Measurements from ENCODE around the gene COL5A1.
"Not testable (repeated sequence)": the region's sequence is repeated elsewhere in the genome, so short reads cannot be mapped to it uniquely, and the experiment has no call there.

COL5A1 gene

DNA sequence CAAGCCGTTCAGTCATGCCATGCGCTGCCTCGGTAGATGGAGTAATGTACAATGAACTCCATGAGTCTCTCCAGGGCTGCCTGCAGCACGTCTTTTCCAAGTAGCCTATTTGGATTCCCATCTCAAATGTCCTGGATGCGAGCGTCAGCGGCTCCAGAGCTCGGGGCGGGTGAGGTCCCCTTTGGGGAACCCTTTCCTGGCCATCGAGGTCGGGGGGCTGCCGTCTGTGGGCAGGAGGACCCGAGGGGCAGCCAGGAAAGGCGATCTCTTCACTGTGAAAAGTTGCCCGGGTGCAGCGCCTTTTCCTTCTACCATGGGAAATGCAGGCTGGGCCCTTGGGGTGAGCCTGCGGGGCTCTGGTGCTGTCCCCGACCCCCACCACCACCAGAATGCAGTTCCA lies 202.1 kb downstream of the COL5A1 start:
- DNase-seq, result no peak

DNA sequence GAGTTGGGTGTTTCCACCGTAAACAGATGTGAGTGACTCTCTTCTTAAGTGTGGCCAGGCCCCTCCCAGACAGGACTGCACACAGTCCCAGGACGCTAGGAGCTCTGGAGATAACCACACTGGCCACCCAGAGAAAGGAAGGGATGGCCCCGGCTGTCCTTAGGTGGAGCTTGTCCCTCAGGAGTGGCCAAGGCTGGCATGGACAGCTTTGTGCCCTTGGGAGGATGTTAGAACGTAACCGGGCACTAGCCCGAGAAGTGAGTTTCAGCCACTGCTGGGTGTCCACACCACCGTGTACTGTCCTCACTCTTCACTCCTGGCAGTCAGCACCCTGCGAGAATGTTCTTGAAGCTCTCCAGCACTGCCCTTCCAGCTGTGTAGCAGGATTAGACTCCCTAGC lies 203.2 kb downstream of the COL5A1 start:
- no peak for DNase-seq

DNA sequence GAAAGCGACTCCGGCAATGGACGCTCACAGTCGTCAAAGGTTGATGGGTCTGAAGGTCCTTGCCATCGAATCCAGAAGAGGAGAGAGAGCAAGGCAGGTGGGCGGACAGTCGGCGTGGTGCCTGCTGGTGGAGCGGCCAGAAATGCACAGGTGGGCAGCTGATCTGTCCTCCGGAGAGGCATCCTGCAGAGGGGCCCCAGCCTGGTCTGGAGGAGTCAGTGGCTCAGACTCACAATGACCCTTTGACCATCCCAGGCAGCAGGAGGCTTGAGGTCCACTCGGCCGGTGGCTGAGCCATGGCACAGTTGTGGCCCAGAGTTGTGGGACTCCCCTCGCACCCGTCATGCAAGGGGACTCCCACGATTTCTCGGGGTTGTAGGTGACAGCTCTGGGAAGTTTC lies 204.6 kb downstream of the COL5A1 start:
- DNase-seq, result no peak

DNA sequence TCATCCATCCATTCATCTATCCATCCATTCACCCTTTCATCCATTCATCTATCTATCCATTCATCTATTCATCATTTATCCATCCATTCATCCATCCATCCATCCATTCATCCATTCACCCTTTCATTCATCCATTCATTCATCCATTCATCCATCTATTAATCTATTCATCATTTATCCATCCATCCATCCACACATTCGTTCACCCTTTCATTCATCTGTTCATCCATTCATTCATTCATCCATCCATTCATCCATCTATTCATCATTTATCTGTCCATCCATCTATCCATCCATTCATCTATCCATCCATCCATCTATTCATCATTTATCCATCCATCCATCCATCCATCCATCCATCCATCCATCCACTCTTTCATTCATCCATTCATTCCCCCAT lies 205.1 kb downstream of the COL5A1 start:
- DNase-seq, result no peak

DNA sequence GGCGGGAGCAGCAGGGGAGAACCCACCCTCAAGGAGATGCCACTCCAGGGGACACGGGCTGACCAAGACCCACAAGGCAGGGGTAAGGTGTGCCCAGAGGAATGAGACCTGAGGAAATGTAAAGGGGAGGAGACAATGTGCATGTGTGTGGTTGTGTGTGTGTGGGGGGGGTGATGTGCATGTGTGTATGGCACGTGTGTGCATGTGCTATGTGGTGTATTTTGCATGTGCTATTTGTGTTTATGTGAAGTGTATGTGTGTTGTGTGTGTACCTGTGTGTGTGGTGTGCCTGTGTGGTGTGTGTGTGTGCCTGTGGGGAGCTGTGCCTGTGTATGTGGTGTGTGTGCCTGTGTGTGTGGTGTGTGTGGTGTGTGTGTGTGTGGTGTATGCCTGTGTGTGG lies 205.5 kb downstream of the COL5A1 start:
- DNase-seq, result no peak

DNA sequence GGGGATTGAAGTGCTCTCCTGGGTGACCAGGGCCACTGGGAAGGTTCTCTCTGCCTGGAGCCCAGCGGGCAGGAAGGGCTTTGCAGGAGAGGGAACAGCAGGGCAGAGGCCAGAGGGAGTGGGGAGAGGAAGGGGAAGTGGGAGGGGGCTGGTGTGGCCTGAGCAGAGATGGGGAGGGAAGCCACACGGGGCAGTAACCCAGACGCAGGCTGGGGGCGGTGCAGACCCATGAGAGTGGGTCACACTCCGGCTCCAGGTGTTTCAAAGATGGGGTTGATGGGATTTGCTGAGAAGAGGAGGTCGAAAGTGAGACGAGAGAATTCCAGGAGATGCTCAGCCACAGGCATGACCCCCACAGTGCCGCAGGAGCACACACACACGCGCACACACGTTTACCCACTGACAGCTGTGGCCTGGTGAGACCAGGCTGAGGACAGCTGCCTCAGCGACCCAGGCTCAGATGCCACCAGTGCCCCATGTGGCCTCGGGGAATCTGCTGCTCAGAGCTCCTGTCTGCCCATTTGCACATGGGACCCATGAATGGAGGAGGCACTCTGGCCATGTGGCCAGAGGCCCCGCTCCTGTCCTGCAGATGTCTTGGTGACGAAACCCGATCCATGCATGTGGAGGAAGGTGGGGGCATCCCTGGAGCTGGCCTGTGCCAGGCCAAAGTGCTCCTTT lies 206.3 kb downstream of the COL5A1 start:
- no peak for DNase-seq

DNA sequence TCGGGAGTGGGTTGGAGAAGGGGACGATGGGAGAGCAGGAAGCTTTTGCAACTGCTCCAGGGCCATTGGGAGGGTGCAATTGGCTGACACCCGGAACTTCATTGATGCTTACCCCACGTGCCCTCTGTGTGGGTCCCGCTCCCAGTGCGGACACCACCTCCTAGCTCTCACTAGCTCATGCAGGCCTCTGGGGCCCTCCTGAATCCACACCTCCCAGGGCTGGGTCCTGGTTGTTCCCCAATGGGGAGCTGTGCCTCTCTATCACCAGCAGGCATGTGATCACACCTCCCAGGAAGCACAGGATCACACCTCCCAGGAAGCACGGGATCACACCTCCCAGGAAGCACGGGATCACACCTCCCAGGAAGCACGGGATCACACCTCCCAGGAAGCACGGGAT lies 206.9 kb downstream of the COL5A1 start:
- no peak for DNase-seq

DNA sequence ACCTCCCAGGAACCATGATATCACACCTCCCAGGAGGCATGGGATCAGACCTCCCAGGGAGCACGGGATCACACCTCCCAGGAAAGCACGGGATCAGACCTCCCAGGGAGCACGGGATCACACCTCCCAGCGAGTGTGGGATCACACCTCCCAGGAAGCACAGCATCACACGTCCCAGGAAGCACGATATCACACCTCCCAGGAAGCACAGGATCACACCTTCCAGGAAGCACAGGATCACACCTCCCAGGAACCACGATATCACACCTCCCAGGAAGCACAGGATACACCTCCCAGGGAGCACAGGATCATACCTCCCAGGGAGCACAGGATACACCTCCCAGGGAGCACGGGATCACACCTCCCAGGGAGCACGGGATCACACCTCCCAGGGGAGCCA lies 209.0 kb downstream of the COL5A1 start:
- DNase-seq, result no peak

DNA sequence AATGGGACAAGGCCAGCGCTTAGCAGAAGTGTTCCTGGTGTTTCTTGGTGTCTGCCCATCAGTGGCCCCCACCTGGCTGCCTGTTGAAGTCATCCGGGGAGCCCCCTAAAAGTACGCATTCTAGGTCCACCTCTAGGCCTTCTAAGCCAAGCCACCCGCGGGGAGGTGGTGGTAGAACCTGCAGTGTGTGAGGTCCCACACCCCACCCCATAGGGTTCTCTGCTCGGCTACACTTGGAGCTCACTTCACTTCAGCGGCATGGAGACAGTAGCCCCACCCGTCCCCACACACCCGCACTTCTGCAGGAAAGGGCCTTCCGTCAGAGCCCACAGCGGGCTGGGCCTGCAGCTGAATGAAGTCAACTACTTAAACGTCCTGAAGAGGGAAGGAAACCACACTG lies 209.4 kb downstream of the COL5A1 start:
- DNase-seq, result no peak

DNA sequence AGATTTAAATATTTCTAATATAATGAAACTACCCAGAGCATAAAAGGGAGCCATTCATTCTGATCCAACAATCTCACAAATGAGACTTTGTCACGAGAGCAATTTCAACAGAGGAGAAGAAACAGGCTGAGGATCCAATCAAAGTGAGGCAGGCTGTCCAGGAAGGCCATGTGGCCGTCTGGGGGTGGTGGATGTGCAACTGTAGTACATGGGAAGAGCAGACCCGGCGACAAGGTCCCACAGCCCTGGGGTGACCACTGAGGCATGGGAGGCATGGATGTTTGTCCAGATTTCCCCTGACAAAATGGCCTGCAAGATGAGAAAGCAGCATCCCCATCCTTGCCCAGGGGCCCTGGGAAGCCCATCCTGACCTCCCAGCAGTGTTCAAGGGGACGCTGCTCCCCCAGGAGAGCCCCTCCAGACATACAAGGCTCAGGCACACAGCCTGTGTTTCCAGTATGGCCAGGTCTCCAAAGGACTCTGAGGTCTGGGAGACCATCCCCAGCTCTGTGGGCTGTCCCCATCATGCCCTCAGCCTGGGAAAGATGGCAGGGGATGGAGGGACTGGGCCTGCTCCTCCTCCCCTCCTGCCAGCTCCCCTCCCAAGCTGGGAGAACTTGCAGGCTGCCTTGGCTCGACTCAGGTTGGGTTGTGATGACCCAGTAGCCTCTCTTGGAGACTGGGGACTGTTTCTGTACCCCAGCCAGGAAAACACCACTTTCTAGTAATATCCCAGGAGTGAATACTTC lies 211.5 kb downstream of the COL5A1 start:
- no peak for DNase-seq

DNA sequence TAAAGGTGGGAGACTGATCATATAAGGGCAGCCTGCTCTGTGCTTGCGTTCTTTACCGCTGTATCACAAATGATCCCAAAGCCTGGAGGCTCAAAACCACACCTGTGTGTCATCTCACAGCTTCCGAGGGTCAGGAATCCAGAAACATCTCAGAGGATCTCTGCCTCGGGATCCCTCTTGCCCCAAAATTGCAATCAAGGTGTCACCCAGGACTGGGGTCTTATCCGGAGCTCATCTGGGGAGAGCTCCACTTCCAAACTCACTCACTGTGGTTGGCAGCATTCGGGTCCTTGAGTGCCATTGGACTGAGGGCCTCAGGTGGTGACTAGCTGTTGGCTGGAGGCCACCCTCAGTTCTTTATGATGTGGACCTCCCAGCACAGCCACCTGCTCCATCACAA lies 212.3 kb downstream of the COL5A1 start:
- DNase-seq, result no peak

DNA sequence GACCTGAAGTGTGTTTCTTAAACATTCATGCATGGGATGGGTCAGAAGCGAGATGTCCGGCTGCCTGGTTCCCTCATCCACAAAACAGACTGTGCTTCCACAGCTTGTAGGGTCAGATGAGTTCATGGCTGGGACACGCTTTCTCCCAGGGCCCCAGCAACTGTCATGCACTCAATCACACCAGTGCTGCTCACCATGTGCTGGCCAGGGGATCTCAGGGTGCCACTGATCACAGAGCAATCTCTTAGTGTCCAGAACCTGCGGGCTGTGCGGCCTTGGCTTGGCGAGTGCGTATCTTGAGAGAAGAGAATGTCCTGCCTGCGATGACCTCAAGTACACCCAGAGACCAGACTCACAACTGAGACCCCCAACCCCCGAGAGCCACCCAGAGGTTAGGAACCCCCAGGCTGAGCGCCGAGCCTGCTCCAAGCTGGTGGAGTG lies 213.0 kb downstream of the COL5A1 start:
- DNase-seq, result no peak

DNA sequence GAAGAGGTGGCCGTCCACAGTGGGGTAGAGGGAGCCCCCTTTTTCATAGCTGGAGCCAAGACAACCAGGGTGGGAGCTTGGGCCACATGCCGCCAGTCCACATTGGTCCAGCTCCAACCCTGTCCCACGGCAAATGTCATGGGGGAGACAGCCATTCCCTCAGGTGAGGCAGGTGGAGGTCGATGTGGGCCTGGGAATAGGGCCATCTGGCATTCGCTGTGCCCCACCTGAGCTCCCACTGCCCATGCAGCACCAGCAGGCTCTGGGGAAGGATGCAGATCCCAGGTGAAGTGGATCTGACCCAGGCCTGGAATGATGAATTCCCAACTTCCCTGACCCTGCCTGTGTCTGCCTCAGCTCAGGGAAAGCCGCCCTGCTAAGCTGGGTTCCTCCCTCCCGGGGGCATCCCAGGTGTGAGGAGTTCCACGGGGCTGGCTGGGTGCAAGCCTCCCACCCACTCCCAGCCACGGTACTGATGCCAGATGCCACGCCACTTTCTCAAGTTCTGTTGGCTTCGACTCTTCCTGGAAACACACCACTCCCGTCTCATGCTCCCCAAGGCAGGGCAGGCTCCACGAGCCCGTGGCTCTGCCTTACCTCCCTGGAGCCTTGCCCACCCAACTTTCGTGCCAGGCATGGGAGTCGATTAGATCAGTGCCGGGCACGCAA lies 213.8 kb downstream of the COL5A1 start:
- no peak for DNase-seq

DNA sequence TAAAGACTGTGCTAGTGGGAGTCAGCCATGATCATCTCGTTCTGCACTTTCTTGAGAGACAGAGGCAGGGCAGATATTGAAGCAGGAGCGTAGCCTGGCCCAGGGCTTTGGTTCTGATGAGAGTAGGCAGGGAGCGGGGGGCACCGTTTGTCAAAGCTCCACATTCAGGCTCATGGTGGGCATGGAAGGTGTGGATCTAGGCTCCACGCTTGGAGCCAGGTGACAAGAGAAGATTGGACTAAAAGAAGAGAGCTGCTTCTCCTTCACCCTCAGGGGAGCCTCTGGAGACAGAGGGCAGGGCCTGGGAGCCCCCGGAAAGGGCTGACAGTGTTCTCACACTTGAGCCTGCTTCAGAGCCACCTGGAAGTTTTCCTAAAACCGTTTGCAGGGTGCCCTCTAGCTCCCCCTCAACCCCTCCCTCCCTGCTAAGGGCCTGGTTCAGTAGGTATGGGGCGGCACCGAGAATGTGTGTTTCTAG lies 214.3 kb downstream of the COL5A1 start:
- DNase-seq, result no peak

DNA sequence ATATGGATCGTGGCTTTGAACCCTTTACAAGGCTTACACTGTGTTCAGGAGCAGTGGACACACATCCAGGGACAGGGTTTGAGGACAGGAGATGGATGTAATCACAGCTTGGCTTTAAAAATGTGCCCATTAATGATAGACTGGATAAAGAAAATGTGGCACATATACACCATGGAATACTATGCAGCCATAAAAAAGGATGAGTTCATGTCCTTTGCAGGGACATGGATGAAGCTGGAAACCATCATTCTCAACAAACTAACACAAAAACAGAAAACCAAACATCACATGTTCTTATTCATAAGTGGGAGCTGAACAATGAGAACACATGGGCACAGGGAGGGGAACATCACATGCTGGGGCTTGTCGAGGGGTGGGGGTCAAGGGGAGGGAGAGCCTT lies 215.8 kb downstream of the COL5A1 start:
- DNase-seq, result not testable (repeated sequence)

DNA sequence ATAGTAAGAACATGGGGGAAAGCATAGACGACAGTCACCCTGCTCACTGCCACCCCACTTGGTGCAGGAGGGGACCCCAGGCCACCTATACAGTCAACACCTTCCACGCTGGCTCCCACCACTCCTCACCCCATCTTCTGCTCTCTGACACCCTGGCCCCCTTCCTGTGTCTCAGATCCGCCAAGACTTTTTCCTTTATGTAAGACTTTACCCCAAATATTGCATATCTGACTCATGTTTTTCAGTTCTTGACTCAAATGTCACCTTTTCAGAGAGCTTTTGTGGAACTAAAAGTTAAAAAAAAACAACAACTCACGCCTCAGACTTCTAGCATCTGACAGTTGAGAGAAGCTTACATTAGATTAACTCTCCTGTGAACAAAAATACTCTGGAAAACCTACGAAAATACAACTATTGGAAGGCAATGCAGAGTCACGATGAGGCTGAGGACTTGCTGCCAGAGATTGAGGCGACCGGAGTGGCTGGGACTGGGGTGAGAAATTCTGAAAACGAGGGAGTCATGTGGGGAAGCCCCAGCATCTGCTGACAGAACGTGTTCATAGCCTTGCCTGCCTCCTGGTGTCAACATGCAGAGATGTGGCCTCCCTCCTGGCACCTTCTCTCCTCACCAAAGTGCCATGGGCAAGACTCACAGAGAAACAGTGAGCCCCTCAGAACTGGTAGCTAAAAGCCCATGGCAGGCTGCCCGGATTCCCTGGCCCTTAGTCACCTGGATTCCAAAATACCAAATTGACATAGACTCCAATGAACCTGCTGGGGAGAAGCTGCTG lies 216.6 kb downstream of the COL5A1 start:
- DNase-seq, result no peak

DNA sequence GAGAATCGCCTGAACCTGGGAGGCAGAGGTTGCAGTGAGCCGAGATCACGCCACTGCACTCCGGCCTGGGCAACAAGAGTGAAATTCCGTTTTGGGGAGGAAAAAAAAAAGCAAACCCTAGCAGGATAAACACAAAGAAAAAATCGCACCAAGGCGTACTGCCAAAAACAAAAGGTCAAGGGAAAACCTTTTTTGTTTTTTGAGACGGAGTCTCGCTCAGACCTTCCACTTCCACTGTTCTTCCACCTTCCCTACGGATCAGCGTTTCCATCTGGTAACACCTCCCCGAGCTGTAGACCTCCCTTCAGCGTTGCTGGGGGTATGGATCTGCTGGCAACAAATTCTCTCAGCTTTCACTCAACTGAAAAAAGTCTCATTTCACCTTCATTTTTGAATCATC lies 218.9 kb downstream of the COL5A1 start:
- DNase-seq, result no peak

DNA sequence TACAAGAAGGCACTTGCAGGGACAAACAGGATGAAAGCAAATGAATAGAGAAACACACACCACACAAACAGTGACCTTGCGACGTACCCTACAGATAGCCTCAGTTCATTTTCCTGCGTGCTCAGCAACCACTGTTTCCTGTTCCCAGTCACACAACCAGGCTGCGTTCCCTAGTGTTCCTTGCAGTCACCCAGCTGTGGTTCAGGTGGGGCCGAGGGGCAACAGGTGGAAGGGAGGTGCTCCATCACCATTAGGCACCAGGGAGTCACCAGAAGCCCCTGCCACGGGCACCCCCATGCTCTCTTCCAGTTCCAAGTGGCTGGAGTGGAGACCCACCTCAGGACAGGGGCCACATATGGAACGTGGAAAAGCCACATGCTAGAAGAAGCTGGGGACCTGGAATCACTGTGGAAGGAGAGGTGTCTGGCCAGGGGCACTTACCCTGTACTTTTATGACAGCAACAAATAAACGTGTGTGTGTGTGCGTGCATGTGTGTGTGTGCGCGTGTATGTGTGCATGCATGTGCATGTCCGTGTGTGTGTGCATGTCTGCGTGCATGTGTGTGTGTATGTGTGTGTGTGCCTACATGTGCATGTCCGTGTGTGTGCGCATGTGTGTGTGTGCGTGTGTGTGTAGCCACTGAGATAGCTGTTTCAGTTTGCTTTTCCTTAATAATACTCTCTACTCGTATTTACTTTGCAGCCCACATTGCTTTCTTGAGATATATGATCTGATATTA lies 220.2 kb downstream of the COL5A1 start:
- no peak for DNase-seq

DNA sequence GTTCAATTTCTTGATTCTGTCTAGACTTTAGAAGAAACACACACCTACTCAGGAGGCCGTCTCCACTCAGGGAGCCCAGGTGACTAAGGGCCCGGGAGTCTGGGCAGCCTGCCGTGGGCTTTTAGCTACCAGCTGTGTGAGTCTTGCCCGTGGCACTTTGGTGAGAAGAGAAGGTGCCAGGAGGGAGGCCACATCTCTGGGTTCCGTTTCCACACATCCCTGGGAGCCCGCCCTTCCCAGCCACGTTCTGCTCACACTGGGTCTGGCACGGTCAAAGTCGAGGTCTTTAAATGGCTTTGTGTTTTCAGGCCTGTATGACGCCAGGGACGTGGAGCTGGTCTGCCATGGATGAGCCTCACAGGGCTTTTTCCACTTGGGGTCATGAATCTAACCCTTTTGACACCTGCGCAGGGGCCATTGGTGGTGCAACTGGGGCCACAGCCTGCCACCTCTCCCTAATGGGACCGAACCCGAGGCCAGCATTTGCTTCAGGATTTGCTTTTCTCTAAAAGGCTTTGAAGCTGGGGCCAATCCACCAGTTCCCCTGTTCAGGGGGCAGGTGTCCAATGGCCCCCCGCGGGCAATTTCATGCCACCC lies 221.8 kb downstream of the COL5A1 start:
- no peak for DNase-seq

DNA sequence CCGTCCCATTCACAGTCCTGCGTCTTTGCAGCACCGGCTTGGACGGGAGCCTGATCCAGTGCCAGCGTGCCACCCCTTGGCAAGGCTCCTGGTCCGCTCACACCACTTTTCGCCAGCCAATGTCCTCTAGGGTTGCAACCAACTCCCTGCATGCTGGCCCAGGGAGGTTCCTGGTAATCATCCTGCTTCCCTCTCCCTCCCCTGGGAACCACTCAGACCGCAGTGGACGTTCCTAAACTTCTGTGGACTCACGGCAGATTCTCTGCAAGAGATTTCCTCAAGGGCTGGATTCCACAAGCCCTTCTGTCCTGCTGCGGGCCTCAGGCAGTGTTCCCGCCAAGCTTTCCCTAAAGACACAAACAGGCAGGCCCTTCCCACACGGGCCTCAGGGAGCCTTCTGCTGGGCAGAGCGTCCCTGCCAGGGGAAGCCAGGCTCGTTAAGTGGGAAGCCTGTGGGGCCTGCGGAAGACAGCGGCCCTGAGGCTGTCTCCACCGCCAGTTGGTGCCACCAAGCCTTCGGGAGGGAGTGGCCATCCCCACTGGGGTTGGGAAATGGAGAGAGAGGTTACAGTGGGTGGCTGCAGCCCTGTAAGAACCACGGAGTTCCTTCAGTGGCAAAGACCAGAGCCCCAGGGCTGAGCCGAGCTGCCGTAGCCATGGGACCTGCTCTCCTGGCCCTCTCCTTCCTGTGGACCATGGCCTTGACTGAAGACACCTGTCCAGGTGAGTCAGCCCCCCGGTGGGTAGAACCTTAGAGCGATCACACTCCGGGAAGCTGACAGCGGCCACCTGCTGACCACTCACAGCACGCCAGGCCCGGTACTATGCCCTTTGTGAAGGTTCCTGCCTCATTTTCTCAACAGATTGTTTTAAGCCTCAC lies 222.6 kb downstream of the COL5A1 start:
- no peak for DNase-seq

DNA sequence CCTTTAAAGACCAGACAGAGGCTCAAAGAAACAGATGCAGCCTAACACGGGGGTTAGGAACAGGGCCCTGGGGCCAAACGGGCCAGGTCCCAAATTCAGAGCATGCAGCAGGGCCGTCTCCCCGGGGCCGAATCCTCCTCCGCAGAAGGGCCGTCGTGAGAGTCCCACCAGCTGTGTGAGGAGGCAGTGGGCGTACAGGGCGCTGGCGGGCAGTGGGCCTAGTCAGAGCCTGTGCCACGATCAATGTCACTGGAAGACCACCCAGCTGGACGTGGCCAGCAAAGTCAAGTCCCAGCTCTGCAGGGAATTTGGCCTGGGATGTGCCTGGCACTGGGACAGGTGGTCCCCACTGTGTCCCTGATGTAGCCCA lies 223.2 kb downstream of the COL5A1 start:
- DNase-seq, result no peak

Measured in NCI-H1417 treated with DMSO at 0.1 percent for 48 hours (cell line).